GM18498 (cell line): ENCODE data around the gene NSUN3.
"Not testable (repeated sequence)": the region's sequence is repeated elsewhere in the genome, so short reads cannot be mapped to it uniquely, and the experiment has no call there.

Source experiments
- ATAC-seq: cut with Tn5 transposase; IDR thresholded peaks from one replicate; pipeline ENCODE4 v1.9.1; 2021; ENCODE audit warnings: mild to moderate bottlenecking, moderate library complexity; ENCODE audit not compliant: unreplicated experiment

NSUN3 gene

DNA sequence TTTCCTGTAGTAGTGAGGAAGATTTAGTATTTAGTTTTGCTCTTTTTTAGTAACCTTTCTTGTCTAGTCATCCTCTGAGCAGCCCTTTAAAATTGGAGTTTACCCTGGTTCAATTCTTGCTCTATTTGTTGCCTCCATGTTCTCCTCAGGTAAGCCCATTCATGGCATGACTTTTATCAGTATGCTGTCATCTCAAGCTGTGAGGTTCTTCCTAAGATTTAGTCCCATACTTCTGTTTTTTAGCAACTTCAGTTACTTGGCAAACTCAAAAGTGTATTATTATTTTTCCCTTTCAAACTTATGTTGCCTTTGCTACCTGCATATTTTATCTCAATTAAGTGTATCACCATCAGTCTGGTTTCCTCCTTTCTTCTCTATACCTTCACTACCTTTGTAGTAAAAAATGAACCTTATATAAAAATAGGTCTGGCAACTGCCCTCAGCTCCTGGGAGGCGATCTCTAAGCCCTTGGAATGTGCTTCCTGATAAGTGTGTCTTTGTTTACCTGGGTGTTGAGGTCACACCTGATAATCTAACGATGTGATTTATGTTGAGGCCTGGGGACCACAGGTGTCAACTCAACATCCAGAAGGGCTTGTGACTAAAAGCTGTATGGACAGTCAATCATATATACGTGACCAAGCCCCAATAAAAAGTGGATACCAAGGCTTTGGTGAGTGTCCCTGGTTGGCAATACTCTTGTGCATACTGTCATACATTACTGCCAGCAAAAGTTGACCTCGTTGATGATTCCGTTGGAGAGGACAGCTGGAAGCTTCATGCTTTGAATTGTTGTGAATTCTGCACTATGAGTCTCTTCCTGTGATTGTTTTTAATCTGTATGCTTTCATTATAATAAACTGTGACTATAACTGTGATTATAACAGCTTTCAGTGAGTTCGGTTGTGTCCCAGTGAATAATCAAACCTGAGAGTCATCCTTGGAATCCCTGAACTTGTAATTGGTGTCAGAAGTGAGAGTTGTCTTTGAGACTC lies 3.9 kb downstream of the NSUN3 start:
- ATAC-seq: no peak

DNA sequence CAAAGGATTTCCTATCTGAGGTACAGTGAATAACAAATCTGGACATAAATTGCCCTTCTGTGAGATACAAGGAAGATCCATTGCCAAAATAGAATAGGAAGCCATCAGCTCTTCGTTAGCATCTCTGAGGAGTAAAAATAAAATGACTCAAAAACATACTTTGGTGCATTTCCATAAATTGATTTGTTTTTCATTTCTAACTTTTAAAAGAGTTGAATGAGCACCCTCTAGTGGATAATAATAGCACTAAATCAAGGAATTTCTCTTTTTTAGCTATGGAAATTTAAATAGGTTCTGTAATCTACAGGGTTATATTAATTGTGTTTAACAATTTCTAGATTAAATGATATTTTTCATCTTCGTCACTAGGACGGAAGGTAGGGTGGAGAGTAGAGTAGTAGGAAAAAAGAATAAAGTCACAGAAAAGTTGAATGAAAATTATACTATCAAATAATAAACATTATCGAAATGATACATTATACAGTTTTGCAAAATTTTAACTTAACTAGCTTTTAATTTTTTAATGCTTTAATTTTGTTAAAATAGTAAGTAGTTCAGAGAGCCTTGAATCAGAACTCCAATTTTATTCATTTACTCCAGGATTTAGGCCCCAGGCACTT lies 6.4 kb downstream of the NSUN3 start:
- no peak for ATAC-seq

DNA sequence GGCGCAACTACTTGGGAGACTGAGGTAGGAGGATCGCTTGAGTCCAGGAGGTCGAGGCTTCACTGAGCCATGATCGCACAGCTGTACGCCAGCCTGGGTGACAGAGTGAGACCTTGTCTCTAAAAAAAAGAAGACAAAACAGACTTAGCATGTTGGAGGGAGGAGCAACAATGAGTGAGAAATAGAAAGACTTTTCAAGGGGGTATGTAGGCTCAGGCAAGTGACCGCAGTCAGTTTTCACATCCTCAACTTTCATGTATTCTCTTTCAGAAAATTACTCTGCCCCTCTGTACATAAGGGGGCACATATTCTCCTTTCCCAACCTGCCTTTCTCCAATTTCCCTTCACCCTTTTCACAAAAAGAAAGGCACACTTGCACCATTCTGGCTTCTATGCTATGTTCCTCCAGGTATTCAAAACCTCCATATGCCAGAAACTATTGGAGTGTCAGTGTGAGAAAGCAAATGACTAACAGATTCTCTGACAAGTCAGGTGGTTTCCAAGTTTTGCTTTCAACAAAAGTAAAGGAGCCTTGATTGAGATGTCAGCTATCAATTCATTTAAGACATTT lies 7.6 kb downstream of the NSUN3 start:
- peak; percentile 65 for ATAC-seq

DNA sequence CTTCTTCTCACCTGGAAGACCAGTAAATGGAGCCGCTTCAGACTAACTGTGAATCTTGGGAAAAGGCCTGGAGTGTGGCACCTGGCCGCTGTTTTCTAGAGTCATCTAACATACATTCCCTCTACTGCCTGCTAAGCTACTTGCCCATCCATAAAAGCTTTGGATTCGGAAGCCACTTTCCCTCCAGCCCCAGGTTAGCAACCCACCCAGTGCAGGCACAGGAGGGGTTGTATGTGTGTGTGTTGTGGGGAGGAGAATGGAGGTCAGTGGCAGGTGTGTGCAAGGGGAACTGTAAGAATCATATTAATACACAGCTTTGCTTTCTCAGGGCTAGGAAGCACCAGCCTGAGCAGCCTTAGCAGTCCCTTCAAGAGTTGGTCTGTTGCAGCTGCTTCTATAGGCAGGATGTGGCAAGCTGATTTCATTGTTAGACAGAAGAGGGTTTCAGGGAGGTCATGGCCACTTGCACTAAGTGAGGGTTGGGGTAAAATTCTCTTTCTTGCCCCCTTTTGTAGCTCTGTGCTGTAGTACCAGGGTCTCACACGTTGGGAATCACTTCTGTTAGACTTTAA lies 8.9 kb downstream of the NSUN3 start:
- ATAC-seq: peak; percentile 78

- ATAC-seq: no peak
Observed at GRCh38 chr3:94076055-94076454, 13.2 kb downstream of the NSUN3 start.

- not testable (repeated sequence) for ATAC-seq
Observed at GRCh38 chr3:94080552-94080951, 17.7 kb downstream of the NSUN3 start.

- no peak for ATAC-seq
Observed at GRCh38 chr3:94081884-94082283, 19.0 kb downstream of the NSUN3 start.

DNA sequence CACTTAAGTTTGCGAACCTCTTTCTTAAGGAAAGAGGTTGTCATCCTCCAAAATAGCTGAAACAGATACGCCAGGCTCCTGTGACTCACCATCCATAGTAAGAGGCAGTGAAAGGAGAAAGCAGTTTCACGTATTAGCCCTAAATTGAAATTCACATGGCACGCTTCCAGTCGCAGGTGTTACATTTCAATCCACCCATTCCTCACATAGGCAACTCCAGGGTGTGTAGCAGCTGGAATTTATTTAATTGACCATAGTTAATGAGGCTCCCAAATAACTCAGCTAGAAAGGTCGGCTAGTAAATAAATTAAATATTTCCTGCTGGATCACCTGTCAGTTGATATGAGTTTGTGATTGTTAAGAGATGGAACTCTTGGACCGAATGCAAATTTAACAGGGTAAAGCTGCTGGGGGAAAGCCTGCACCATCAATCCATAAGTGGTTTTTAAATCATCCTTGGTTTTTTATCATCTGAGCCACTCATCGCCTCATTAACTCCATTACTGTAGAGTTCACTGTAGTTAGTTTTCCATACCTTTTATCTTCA lies 19.6 kb downstream of the NSUN3 start:
- ATAC-seq: no peak

DNA sequence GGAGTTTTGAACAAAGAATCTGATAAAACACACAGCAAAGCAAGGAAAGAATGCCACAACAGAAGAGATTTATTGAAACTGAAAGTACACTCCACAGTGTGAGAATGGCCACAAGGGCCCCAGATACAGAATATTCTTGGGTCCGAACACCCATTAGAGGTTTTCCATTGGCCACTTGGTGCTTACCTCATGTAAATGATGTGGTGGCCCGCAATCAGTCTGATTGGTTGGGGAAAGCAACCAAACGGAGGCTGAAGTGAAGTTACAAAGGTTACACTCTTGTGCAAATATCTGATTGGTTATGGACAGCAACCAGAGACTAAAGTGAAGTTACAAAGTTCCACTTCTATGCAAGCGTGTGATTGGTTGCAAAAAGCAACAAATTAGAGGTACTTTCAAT lies 20.4 kb downstream of the NSUN3 start:
- ATAC-seq: peak; percentile 83

DNA sequence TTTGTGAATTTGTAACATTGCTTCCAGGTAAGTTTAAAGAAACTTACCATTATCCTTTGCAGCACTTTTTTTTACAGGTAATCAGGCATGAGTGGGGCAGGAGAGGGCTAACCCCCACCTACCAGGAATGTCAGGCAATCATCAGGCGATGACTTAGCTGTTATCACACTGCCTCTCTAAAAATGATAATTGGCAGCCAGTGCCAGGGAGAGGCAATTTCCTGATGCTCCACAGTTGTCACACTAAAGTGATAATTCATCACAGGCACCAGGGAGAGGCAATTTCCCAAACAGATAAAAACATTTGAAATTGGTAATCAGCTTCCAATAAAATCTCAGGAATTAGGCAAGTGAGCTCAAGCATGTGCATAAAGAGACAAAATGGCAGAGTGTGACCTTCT lies 26.3 kb downstream of the NSUN3 start:
- no peak for ATAC-seq

- ATAC-seq: no peak
Observed at GRCh38 chr3:94092086-94092485, 29.2 kb downstream of the NSUN3 start.

DNA sequence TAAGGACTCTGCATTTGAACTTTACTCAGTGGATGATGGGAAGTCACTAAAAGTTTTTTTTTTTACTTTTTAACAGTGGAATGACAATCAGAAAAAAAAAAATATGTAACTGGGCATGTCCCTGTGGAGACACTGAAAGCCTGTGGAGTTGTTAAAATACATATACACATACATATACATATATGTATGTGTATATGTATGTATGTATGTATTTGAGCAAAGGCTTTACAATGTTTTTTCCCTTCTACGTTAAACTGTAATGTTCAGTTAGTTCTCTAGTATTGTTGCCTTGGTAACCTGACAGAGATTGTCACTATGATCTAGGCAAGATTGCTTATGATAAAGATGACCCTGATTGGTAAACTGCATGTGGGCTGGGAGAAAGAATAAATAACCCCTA lies 30.3 kb downstream of the NSUN3 start:
- ATAC-seq: no peak

DNA sequence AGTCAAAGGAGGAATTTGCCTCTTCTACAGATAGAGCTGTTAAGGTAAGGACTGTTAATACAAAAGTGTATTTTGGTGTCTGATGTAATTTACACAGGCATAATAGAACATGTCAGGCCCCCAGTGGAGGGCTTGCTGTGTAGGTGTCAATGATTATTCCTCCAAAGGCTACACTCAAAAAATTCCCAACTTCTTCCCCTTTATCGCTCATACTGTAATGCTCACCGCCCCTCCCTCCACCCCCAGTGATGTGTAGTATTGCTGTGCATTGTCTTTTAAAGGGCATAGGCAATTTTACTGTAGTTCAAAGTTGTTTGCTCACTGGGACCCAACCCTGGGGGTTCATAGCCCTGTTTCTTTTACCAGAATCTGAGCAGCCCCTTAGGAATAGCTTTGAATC lies 32.2 kb downstream of the NSUN3 start:
- ATAC-seq: no peak

- no peak for ATAC-seq
Observed at GRCh38 chr3:94098452-94098851, 35.6 kb downstream of the NSUN3 start.

DNA sequence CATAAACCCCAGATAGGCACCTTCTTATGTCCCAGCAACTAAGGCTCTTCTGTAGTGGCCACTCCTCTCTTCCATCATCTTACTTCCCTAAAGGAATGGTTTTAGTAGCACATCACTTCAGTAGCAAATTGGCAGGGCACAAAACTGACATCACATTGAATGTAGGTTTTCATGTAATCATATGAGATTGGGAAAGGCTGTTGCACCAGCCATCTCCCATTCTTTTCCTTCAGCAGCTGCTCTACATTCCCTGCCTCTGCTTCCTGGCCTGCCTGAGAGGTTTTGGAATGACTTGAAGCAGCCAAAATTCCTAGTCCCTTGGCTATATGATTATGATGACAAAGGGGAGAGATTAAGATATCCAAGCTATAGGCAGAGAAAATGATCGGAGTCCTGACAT lies 36.5 kb downstream of the NSUN3 start:
- ATAC-seq: no peak

DNA sequence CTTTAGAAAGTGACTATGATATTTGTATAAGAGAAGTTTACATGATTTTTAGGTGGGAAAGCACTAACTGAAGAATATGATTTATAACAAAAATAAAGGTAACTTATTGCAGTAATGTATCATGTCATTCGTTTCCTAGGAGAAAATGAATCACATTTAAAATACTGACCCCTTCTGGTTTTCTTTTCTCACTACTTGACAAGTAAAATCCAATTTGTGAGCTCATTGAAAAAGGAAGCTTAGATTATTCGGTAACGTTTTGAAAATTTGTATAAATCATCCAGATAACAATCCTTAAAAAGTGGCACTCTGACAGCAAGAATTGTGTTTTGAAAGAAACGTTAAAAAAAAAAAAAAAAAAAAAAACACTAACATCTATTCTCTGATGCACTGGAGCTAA lies 39.0 kb downstream of the NSUN3 start:
- no peak for ATAC-seq

GRCh38 chr3:94106268-94106667 lies 43.4 kb downstream of the NSUN3 start:
- no peak for ATAC-seq

GRCh38 chr3:94110232-94110631 lies 47.4 kb downstream of the NSUN3 start:
- ATAC-seq: not testable (repeated sequence)

GRCh38 chr3:94110854-94111253 lies 48.0 kb downstream of the NSUN3 start:
- no peak for ATAC-seq

- ATAC-seq: no peak
Observed at GRCh38 chr3:94114666-94115065, 51.8 kb downstream of the NSUN3 start.

- no peak for ATAC-seq
Observed at GRCh38 chr3:94115482-94115881, 52.6 kb downstream of the NSUN3 start.
